GM21528 (cell line): Measurements from ENCODE around the gene ZER1.

ENCODE experiments used
- ATAC-seq: cut with Tn5 transposase; IDR thresholded peaks from one replicate; pipeline ENCODE4 v1.9.1; 2021; ENCODE audit warnings: mild to moderate bottlenecking, moderate library complexity; ENCODE audit not compliant: unreplicated experiment, low FRiP score

ZER1 gene

DNA sequence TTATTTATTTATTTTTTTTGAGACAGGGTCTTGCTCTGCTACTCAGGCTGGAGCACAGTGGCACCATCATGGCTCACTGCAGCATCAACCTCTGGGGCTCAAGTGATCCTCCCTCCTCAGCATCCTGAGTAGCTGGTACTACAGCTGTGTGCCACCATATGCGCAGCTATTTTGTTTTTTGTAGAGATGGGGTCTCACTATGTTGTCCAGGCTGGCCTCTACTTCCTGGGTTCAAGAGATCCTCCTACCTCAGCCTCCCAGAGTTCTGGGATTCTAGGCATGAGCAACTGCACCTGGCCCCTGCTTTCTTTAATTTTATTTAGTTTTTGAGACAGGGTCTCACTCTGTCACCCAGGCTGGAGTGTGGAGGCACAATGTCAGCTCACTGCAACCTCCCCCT lies 28.3 kb downstream of the ZER1 start:
- ATAC-seq, result no peak

DNA sequence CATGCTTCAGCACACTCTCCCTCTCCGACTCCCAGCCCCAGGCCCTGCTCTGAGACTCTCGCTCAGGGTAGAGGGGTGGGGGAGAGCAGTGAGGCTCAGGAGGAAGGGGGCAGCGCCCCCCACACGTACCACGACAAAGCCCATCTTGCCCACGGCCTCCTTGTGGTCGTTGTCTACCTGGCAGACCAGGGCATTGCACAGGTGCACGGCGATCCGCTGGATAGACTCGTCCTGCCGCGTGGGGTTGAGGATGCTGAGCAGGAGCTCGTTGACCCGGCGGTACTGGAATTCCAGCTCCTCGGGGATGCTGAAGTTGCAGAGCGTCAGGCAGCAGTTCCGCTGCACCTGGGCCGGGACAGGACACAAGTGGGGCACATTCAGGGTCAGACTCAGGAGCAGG lies 29.3 kb downstream of the ZER1 start:
- no peak for ATAC-seq

DNA sequence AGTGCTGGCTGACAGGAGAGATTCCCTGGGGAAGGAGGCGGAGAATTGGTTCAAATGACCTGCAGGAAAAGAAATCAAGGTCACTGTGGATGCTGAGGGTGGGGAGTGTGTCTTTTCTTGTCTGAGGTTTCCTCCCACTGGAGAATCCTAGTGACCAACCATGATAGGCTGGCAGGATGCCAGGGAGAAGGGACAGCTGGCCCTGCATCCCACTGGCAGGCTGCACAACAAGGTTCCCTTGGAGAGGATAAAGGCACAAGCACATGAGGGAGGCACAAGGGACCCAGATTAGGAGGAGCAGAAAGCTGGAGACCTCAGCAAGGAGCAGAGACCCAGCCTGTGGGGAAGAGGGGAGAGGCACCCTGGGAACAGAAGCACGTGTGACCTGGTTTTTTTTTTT lies 36.4 kb downstream of the ZER1 start:
- no peak for ATAC-seq

DNA sequence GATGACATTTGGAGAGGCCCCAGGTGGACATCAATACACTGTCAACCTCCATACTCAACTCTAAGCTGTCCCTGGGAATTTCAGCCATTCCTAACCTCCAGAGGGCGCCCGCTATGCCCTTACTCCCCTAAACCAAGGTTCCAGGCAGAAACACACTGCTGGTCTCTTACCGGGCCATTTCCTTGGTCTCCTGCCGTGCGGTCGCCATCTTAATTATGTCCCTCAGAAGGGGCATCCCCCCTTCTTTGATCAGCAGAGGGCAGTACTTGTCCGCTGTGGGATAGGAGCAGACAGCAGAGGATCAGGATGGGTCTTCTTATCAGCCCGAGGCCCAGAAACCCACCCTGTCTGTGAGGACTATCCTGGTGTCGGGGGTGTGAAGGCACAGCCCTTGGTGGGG lies 38.5 kb downstream of the ZER1 start:
- no peak for ATAC-seq

DNA sequence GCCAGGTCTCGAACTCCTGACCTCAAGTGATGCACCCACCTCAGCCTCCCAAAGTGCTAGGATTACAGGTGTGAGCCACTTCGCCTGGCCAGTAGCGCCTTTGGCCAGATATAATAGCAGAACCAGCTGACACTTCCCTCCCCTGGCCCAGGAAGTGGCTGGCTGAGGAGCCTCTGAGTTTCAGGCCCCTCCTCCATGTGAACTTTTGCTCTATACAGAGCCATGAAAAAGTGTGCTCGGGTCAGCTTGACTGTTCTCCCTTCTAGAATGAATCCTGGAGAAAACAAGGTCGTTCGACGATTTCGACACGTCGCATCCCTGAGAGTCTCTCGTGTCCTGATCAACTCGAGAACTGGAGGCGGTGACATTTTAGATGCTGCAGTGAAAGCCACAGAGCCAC lies 39.2 kb downstream of the ZER1 start:
- ATAC-seq, result no peak

DNA sequence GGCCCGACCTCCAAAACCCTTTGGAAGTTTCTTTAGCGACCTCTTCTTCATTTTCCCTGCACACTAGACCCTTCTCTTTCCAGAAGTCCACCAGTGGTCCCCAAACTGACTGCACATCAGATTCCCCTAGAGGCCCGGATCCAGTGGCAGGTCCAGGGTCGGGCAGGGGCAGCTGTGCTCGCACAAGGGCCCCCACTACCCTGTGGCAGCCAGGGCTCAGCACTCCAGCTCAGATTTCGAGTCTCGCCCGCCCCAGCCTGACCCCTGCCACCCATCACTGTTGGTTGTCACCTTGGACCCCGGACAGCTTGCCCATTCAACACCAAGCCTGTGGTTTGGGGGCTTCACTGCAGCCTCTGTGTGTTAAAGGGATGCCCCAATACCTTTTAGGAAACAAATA lies 40.0 kb downstream of the ZER1 start:
- no peak for ATAC-seq

DNA sequence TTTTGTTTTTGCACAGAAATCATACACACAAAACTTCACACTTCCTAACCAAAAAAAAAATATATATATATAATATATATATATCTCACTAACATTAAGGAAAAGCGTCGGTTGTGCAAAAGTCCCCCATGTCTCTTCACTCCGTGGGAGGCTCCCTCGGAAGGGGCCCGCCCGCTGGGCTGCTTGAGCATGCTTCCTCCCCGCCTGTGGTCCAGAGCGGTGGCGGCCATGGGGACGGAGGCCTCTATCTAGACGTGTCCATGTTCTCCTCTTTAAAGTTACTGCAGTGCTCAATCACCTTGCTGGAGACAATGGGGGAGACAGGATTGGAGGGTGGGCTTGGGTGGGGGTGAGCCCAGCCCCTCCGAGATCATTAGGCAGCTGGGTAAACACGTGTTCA lies 40.6 kb downstream of the ZER1 start:
- no peak for ATAC-seq

DNA sequence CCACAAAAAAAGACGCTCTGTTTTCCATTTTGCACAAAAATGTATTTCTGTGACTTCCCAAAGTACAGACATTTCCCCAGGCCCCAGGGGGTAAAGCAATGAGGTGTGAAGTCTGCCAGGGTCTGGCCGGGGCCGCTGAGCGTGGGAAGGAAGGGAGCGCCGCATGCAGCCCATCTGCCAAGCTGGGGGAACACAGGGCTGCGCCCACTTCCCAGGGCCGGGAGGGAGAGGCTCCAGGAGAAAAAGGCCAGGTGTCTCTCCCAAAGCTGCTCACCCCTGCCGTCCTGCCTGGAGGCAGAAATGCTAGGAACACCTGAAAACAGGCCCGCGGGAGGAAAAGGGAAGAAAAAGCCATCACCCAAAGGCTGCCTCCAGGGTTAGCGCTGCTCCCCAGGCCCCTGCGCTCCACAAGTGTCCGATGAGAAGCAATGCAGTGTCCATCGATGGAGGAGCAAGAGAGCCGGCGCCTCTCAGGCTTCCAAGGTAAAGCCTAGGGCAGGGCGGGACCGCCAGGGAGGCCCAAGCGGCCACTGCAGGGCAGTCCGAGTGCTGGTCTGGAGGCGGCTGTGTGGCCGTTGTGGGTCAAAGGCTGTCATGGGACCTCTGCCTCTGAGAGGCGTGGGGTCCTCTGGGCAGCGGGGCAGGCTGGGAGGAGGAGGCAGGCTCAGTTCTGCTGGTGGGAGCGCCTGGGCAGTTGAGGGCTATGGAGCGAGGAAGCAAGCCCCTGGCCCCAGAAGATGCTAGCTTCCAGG lies 41.8 kb downstream of the ZER1 start:
- ATAC-seq, result no peak

DNA sequence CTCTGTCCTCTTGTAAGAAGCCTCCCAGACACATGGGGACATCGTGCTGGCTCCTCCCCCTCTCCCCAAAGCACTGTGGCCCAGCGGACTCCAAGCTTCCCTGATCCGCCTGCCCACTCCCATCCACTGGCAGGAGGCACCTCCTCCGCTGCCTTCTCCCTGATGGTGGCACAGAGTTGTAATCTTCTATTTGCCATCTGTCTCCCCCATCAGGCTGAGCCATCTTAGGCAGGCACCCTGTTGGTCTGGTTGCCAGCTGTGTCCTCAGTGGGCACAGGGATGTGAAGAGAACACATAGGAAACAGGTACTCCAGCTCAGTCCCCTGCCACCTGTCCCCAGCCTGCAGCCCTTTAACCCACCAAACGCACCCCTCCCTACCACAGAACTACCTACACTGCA lies 42.4 kb downstream of the ZER1 start:
- ATAC-seq, result no peak

DNA sequence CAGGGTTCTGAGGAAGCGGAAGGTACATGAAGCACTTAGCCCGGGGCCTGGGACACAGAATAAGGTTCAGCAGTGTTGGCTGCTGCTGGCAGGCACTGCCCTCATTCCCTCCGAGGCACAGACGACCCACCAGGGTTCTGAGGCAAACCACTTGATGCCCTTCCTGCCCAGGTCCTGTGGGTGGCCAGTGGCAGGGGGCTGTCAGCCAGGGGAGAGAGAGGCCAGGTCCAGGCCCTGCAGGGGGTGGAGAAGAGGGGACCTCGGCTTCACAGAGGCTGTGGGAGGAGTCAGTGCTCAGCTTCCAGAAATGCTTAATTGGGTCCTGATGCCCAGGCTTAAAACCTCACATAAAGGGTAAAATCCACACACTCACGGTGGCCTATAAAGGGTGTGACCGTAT lies 43.4 kb downstream of the ZER1 start:
- no peak for ATAC-seq

DNA sequence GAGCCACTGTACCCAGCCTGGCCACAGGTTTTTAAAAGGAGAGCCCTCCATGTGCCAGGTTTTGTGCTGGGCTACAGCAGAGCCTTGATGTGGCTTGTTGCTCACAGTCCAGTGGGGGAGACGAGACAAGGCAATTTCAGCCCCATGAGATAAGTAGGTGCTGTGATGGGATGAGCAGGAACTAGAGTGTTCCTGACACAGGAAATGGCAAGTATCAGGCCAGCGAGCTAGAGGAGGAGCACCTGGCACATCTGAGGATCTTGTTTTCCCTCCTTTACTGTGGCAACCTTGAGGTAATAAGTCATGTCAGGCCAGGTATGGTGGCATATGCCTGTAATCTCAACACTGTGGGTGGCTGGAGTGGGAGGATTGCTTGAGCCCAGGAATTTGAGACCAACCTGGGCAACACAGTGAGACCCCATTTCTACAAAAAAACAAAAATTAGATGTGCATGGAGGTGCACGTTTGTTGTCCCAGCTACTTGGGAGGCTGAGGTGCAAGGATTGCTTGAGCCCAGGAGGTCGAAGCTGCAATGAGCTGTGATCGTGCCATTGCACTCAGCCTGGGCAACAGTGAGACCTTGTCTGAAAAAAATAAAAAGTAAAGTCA lies 44.0 kb downstream of the ZER1 start:
- ATAC-seq, result no peak

DNA sequence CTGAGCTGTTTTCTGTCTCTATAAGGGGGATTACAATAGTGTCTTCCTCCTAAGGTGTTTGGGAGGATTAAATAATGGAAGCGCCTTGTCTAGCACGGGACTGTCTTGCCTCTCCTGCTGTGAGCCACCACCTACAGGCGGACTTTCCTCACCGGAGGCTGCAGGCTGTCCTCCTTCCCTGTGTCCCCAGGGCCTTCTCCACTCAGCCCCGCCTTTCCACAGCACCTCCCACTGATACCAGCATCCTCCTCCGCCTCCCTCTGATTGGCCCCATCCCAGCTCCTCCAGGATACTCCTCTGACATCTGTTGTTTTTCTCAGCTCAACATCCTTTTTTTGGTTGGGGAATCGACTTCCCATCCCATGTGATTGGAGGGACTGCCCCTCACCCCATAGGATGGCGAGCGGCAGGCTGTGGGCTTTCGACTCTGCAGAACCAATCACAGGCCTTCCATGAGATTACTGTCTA lies 46.9 kb downstream of the ZER1 start:
- ATAC-seq, result peak; percentile 10

DNA sequence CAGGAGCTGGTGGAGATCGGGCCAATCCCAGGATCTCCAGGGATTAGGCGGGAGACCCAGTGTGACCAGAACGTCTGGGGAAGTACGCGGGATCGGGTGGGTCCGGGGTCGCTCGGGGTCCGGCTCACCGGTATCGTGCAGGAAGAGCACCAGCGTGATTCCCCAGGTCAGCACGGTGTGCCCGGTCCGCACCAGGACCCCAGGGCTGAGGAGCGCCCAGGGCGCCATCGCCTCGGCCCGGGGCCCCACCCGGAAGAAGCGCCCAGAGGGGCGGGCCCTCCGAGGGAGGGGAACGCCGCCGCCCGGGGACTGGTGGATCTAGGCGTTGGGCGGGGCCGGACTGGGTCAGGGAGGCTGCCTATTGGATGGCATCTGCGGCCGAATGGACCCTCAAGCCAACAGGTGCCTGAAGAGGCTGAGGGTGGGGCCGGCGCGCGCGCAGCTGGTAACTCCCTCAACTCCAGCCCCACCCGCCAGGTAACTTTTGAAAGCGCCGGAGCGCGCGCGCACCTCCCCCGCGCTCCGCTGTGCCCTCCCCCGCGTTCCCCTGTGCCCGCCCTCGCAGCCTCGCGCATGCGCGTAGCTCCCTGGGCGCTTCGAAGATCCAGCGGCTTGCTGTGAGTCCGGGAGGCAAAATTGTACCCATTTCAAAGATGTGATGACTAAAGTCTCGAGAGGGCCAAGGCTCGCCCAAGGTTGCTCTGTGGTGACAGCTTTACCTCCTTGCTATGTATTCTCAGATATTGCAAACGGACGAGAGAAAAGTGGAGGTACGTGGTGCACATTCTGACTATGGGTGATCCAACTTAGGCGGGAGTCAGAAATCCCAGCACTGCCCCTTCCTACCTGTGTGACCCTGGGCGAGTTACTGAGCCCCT lies 47.6 kb downstream of the ZER1 start, which contains the start of gene ZDHHC12:
TSS of gene ZDHHC12 (minus strand) at position 262 of the 878 bp plus-strand sequence. CDS start at position 228, 34 bp downstream.
- ATAC-seq, result peak; percentile 82

DNA sequence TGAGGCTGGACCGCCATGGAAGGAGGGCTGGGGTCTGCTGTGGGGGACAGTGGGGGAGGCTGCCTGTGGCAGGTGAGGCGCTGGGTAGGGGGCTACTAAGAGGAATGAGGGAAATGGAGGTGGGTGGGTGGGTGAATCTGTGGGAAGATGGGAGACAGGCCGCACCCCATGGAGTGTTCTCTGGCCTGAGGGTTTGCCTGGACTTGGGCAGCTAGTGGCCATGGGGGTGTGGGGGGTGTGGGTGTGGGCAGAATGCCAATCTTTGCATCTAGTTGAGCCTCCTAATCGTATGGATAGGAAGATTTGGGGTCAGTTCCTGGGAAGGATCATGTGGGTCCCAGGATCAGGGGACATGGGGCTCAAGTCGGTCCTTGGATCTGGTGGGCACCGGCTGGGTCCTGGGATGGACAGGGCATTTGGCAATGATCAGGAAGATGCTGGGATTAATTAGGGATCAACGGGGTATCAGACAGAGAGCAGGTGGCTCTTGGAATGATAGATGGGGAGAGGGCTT lies 48.3 kb downstream of the ZER1 start:
- no peak for ATAC-seq

DNA sequence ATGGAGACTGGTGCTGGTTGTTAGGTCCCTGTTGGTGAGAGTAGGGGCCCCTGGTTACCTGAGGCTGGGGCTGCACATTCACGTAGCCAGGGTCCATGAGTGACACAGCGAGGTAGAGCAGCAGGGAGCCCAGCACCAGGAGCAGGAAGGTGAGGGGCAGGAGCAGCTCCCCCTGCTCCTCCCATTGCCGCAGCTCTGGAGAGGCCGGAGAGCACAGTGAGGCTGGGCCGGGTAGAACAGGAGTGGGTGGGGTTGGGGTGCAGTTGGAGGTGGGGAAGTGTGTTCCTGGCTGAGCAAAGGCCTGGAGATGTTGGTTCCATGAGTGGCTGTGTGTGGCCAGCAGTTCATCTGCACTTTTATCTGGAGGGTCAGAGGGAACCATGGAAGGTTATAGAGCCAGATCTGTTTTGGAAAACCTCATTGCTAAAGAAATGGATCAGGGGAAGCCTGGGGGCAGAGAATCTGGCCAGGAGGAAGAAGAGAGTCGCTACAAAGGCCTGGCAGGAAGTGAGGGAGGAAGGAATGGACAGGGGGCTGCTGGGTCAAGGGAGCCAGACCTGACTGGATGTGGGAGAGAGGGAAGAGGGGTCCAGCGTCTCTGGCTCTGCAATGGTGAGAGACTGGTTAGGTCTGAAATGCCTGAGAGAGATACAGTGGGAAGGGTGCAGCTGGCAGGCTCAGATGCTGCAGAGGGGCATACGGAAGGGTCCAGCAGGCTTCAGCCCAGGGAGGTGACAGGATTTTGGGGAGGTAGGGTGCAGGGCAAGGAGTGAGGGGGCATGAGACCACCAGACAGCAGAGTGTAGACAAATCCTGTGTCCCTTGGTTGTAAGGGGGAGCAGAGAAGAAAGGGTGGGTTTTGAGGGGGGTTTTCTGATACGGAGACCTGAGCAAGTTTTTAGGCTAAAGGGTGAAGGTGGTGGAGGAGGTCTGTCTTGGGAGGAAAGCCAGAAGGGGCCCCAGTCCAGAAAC lies 49.1 kb downstream of the ZER1 start:
- ATAC-seq, result no peak

DNA sequence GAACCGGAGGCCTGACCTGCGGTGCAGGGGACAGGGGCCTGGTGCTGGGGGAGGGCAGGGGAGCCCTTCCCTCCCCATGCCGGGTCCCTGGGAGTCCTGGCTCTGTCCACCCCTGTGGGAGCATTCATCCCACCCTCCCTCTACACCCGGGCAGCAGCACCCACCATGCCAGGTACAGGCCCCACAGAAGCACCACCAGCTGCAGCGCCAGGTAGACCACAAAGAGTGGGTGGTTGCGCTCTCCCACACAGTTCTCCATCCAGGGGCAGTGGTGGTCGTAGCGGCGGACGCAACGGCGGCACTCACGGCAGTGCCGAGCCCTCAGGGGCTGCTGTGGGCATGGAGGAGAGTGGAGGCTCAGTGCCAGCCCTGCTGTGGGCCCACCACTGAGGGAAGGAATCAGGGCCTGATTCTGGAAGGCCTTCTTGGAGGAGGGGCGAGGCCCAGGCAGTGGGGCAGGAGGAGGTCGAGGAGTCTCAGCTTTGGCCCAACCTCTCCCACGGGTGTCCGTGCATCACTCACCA lies 50.2 kb downstream of the ZER1 start:
- no peak for ATAC-seq

DNA sequence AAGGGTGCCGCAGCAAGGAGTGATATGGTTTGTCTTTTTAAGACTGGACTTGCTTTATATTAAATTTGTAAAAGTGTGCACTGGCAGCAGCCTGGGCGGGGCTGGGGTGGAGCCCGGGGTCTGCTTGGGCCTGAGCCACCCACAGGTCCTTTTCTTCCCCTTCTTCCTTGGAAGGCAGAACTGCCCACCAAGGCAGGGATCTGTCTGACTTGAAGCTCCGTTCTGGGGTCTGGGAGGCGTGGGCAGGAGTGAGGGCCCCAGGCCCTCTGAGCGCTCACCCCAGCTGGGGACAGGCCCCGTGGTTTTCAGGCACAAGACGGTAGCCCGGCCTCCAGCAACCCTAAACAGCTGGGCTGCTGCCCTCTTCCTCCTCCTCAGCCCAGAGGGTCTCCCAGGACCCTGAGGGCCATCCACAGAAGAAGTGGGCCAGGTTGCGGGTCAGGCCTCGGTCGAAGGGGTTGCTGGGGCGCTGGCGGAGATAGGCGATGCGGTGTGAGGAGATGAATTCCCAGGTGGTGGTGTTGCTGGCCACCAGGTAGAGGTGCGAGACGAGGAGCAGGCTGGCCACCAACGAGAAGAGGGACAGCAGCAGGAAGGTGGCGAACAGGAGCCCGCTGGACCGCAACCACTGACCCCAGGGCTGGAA lies 50.8 kb downstream of the ZER1 start:
- no peak for ATAC-seq

DNA sequence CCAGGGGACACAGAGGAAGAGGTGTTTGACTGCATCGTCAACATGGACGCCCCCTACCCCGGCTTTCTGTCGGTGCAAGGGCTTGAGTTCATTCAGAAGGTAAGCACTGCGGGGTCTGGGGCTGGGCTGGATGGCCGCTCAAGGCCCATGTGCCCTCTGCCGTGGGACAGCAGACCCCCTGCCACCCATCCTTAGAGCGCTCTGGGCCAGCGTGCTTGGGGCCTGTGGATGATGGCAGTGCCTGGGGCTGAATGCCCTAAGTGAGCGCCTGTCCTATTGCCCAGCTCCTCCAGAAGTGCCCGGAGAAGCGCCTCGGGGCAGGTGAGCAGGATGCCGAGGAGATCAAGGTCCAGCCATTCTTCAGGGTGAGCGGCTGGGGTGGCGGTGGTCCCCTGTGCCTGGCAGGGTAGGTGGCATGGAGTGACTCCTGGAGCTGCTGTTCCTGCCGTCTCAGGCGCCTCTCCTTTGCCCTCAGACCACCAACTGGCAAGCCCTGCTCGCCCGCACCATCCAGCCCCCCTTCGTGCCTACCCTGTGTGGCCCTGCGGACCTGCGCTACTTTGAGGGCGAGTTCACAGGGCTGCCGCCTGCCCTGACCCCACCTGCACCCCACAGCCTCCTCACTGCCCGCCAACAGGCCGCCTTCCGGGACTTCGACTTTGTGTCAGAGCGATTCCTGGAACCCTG lies 51.7 kb downstream of the ZER1 start:
- no peak for ATAC-seq

DNA sequence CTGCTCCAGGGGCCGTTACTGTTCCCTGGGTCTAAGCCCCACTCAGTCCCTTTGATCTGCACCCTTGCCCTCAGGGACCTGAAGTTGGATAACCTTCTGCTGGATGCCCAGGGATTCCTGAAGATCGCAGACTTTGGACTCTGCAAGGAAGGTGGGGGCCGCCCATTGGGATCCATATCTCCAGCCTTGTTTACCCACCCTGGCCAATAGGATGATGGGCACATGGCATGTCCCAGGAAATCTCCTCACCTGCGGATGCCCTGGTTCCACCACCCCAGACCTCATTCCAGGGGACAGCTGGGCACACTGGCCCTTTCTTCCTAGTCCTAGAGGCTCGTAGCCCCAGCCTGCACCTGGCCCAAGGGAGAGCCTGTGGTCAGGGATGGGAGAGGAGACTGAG lies 53.3 kb downstream of the ZER1 start:
- ATAC-seq, result no peak
